Upper lobe of left lung (tissue), 6 donors: ENCODE data around the gene KIF4A. TPM values are rescaled to one million over a fixed set of nuclear protein-coding genes. Genes with fewer than 3 reads are reported as not detected.
"Not testable (repeated sequence)": the region's sequence is repeated elsewhere in the genome, so short reads cannot be mapped to it uniquely, and the experiment has no call there.

ENCODE experiments used
- ATAC-seq, 2 donors: fragments of 200-7000 bp; cut with Tn5 transposase; one replicate each; pipeline ENCODE4 v1.9.1; 2022; ENCODE audit warnings: mild to moderate bottlenecking in 2 of 2, moderate library complexity in 2 of 2; ENCODE audit not compliant: low FRiP score in 2 of 2
- DNase-seq, 2 donors: peaks; one replicate each; pipeline ENCODE4 v3.0.0-alpha.2; 2019 to 2020
- H3K27ac ChIP-seq, 4 donors: fragments of 200-600 bp; sonication (generic); one replicate each; pipeline ENCODE4 v1.5.1; 2016 to 2019
- H3K27me3 ChIP-seq, 4 donors: fragments of 200-600 bp; sonication (generic); one replicate each; pipeline ENCODE4 v1.5.1; 2017 to 2019
- H3K36me3 ChIP-seq, 4 donors: fragments of 200-600 bp; sonication (generic); one replicate each; pipeline ENCODE4 v1.5.1; 2016 to 2019
- H3K4me1 ChIP-seq, 4 donors: fragments of 200-600 bp; sonication (generic); one replicate each; pipeline ENCODE4 v1.5.1; 2018 to 2019
- H3K4me3 ChIP-seq, 4 donors: fragments of 200-600 bp; sonication (generic); one replicate each; pipeline ENCODE4 v1.5.1; 2017 to 2019; ENCODE audit warnings: mild to moderate bottlenecking in 2 of 4, moderate library complexity in 1 of 4
- H3K9me3 ChIP-seq, 4 donors: fragments of 200-600 bp; sonication (generic); one replicate each; pipeline ENCODE4 v1.5.1; 2018 to 2019
- EP300 ChIP-seq, 4 donors: sonication (generic); formaldehyde crosslinking; IDR thresholded peaks; one replicate each; pipeline ENCODE4 v1.5.1; 2017; ENCODE audit warnings: antibody characterized with exemption in 4 of 4, control low read depth in 2 of 4
- POLR2A ChIP-seq, 4 donors: fragments of 450-650 bp; IDR thresholded peaks; one replicate each; pipeline ENCODE4 v1.5.1; 2016 to 2017; ENCODE audit warnings: antibody characterized with exemption in 4 of 4, mild to moderate bottlenecking in 2 of 4
- POLR2AphosphoS5 ChIP-seq, 2 donors: sonication (generic); formaldehyde crosslinking; IDR thresholded peaks; one replicate each; pipeline ENCODE4 v1.5.1; 2017; ENCODE audit warnings: antibody characterized with exemption in 2 of 2
- WGBS, 2 donors: methylation state at CpG; one replicate each; pipeline ENCODE4 v1.1.5; 2017 to 2018; 5-methylcytosine and 5-hydroxymethylcytosine counted together
- total RNA-seq, 6 donors: library from RNA; depleted of rRNA in 4 of 6; stranded (reverse); fragments of >200 nt in 4 of 6; gene quantifications; one replicate each; pipeline versions ENCODE4 v1.1.0 to v1.2.1, GENCODE V29; 2016 to 2021
- TF ChIP-seq, protein P1 (sequence below), 6 experiments: fragments of 450-650 bp in 4 of 6; fragments of 200-600 bp in 2 of 6; sonication (generic) in 2 of 6; IDR thresholded peaks; one replicate each; pipeline ENCODE4 v1.5.1; 2016 to 2019; ENCODE audit warnings: antibody characterized with exemption in 6 of 6
- donor health status: DM: no; HTN: no; CAD: no; lungs with moderate emphysema.
- donor health status: DM: no; HTN: yes; CAD: no; lungs with severe emphysema.

The KIF4A gene
- total RNA-seq, 6 donors from 2014 or later: under 0.01 to 2.6 (median 0.69) TPM

DNA sequence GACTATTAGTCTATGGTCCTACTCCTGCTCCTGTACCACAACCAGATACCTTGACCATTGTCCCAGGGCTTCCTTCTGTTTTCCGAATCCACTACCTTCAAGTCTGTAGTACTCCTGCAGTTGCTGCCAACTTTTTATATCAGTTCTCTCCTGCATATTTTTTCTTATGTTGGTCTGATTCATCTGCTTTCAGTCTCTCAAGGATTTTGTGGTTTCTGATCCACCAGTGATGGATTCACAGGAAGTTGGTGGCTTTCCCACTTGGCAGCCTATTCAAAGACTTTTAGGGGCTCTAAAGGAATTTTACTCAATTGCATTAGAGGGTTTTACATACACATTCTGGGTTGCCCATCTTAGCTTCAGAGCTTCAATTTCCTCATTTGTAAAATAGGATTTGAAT lies 23.6 kb downstream of the KIF4A start:
- no peak for DNase-seq
- H3K9me3 ChIP-seq: no peaks in the 10 kb centered on the region
- no peaks in the 10 kb centered on the region for H3K27me3 ChIP-seq
- TF ChIP-seq POLR2AphosphoS5 (IDR thresholded peaks at IDR 0.05) (no peak), POLR2A (IDR thresholded peaks at IDR 0.05) (no peak), EP300 (IDR thresholded peaks at IDR 0.05) (no peak)
- TF ChIP-seq, protein P1, sequence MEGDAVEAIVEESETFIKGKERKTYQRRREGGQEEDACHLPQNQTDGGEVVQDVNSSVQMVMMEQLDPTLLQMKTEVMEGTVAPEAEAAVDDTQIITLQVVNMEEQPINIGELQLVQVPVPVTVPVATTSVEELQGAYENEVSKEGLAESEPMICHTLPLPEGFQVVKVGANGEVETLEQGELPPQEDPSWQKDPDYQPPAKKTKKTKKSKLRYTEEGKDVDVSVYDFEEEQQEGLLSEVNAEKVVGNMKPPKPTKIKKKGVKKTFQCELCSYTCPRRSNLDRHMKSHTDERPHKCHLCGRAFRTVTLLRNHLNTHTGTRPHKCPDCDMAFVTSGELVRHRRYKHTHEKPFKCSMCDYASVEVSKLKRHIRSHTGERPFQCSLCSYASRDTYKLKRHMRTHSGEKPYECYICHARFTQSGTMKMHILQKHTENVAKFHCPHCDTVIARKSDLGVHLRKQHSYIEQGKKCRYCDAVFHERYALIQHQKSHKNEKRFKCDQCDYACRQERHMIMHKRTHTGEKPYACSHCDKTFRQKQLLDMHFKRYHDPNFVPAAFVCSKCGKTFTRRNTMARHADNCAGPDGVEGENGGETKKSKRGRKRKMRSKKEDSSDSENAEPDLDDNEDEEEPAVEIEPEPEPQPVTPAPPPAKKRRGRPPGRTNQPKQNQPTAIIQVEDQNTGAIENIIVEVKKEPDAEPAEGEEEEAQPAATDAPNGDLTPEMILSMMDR (IDR thresholded peaks at IDR 0.05): no peak
- no peak overlapping the region for H3K4me3 ChIP-seq
- no peak for ATAC-seq
- 95 to 100% methylated on average over 1 of the region's 1 CpG for WGBS, 2 donors
- no peaks in the 10 kb centered on the region for H3K36me3 ChIP-seq
- no peaks in the 10 kb centered on the region for H3K4me1 ChIP-seq
- H3K27ac ChIP-seq: no peak overlapping the region

DNA sequence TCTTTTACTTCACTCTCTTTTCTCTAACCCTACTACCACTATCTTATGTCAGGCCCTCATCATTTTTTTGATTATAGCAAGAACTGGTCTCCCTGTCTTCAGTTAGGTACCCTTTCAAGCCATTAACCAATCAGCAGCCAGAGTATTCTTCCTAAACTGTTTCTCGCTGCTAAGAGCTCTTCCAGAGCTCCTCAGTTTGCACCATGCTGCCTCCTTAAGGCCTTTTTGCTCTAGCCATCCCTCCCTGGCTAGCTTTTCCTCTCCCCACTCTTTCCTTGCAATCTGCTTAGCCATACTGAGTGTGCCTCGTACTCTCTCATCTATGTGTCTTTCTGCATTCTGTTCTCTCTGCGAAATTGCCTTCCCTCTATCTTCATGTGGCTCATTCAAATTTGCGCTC lies 32.9 kb downstream of the KIF4A start:
- 86 to 100% methylated on average over 4 of the region's 4 CpGs for WGBS, 2 donors
- ATAC-seq (no peak), DNase-seq (no peak)
- H3K4me3 ChIP-seq: no peak overlapping the region
- no peaks in the 10 kb centered on the region for H3K36me3 ChIP-seq
- TF ChIP-seq POLR2A (IDR thresholded peaks at IDR 0.05): no peak
- TF ChIP-seq, protein P1 (IDR thresholded peaks at IDR 0.05): no peak
- TF ChIP-seq EP300 (IDR thresholded peaks at IDR 0.05): no peak
- no peak for TF ChIP-seq POLR2AphosphoS5 (IDR thresholded peaks at IDR 0.05)
- no peak overlapping the region for H3K27ac ChIP-seq
- no peaks in the 10 kb centered on the region for H3K4me1 ChIP-seq
- no peaks in the 10 kb centered on the region for H3K9me3 ChIP-seq
- H3K27me3 ChIP-seq: no peaks in the 10 kb centered on the region

DNA sequence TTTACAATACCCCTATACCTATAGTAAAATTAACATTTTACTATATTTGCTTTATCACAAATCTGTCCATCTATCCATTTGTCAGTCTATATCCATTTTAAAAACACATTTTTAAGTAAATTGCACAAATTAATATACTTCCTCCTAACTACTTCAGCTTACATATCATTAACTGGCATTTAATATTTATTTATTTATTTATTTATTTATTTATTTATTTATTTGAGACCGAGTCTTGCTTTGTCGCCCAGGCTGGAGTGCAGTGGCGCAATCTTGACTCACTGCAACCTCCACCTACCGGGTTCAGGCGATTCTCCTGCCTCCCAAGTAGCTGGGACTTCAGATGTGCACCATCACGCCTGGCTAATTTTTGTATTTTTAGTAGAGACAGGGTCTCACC lies 33.7 kb downstream of the KIF4A start:
- H3K27ac ChIP-seq, ATAC-seq, H3K36me3 ChIP-seq, H3K27me3 ChIP-seq, H3K4me3 ChIP-seq, DNase-seq, H3K4me1 ChIP-seq, H3K9me3 ChIP-seq: not testable (repeated sequence)
- 93% methylated on average over 5 to 6 of the region's 6 CpGs for WGBS, 2 donors

DNA sequence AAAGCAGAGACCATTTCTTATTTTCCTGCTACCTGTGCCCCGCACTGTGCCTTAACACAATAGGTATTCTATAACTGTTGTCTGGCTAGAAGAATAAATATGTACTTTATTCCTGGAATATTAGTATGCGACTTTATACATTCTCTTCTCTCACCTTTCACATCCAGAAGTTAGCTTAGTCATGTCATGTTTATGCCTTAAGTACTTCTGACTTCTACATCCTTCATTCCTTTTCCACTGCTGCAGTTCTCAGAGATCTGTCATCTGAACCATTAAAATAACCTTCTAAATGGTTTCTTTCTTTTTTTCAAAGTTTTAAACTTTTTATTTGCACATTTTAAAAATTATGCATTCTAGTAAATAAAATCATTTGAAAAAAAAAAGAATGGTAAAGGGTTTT lies 34.4 kb downstream of the KIF4A start:
- ATAC-seq (no peak), DNase-seq (no peak)
- Histone ChIP-seq H3K36me3 (no peaks in the 10 kb centered on the region), H3K27ac (no peak overlapping the region), H3K4me3 (no peak overlapping the region), H3K9me3 (no peaks in the 10 kb centered on the region), H3K4me1 (no peaks in the 10 kb centered on the region), H3K27me3 (no peaks in the 10 kb centered on the region)
- no peak for TF ChIP-seq POLR2AphosphoS5 (IDR thresholded peaks at IDR 0.05)
- TF ChIP-seq POLR2A (IDR thresholded peaks at IDR 0.05): no peak
- no peak for TF ChIP-seq EP300 (IDR thresholded peaks at IDR 0.05)
- TF ChIP-seq, protein P1 (IDR thresholded peaks at IDR 0.05): no peak
- WGBS, 2 donors: 86 to 98% methylated on average over 2 of the region's 2 CpGs

DNA sequence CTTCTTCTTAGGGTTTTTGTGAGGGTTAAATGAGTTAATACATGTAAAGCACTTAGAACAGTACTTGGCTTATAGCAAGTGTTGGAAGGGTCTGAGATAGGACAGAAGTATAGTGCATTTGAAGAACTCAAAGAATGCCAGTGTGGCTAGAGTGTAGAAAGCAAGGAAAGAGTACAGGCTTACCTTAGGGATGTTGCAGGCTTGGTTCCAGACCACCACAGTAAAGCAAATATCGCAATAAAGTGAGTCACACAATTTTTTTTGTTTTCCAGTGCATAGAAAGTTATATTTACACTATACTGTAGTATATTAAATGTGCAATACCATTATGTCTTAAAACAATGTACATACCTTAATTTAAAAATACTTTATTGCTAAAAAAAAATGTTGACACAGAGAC lies 41.3 kb downstream of the KIF4A start:
- H3K27me3 ChIP-seq: no peaks in the 10 kb centered on the region
- no peaks in the 10 kb centered on the region for H3K9me3 ChIP-seq
- no peaks in the 10 kb centered on the region for H3K36me3 ChIP-seq
- TF ChIP-seq EP300 (IDR thresholded peaks at IDR 0.05) (no peak), POLR2A (IDR thresholded peaks at IDR 0.05) (no peak), POLR2AphosphoS5 (IDR thresholded peaks at IDR 0.05) (no peak)
- TF ChIP-seq, protein P1 (IDR thresholded peaks at IDR 0.05): no peak
- no peaks in the 10 kb centered on the region for H3K4me1 ChIP-seq
- H3K4me3 ChIP-seq: no peak overlapping the region
- no peak for DNase-seq
- ATAC-seq: no peak
- H3K27ac ChIP-seq: no peak overlapping the region
- WGBS, 2 donors: 70 to 100% methylated on average over 1 of the region's 1 CpG
